AG04450 (cell line): ENCODE measurements around the gene ZNF652. TPM values are rescaled to one million over a fixed set of nuclear protein-coding genes. Genes with fewer than 3 reads are reported as not detected.

Experiments used
- CTCF ChIA-PET: fragments of 300-600, 350-600 bp; formaldehyde crosslinking; extraction: SDS; loops from one replicate; lab custom pipeline; 2022; ENCODE audit warnings: antibody characterized with exemption, inconsistent platforms; lab: Charles Lee
- POLR2A ChIA-PET: fragments of 350-600 bp; formaldehyde crosslinking; extraction: SDS; loops from one replicate; lab custom pipeline; 2021; ENCODE audit warnings: antibody characterized with exemption, inconsistent platforms; lab: Yijun Ruan, JAX
- DNase-seq: peaks from one replicate; pipeline ENCODE4 v3.0.0-alpha.2; 2011; ENCODE audit warnings: low read depth, low spot score
- H3K27ac ChIP-seq: one replicate; pipeline ENCODE4 v1.5.1; 2012; ENCODE audit warnings: low read depth, low read length, control low read depth
- H3K27me3 ChIP-seq: one replicate; pipeline ENCODE4 v1.6.0; 2012; ENCODE audit warnings: low read length; ENCODE audit not compliant: control insufficient read depth, insufficient read depth
- H3K4me3 ChIP-seq: 2 replicates; pipeline ENCODE4 v1.5.1; 2011; ENCODE audit warnings: mild to moderate bottlenecking, low read depth, low read length, control low read depth
- H3K9me3 ChIP-seq: 2 replicates; pipeline ENCODE4 v1.5.1; 2012; ENCODE audit warnings: low read length; ENCODE audit not compliant: control insufficient read depth, insufficient read depth
- CTCF ChIP-seq: IDR thresholded peaks from 2 replicates; pipeline ENCODE4 v1.5.1; 2011; ENCODE audit warnings: low read depth, low read length, control low read depth, inconsistent platforms
- polyA plus RNA-seq: library from polyadenylated mRNA; depleted of rRNA; stranded (reverse); fragments of >200 nt; gene quantifications from 2 replicates; pipeline ENCODE4 v1.2.3, GENCODE V29; 2011

The ZNF652 gene
- polyA plus RNA-seq, 1 experiment = 9.0 TPM

- TF ChIP-seq CTCF = no peak
- ChIA-PET POLR2A (no interaction called here), CTCF (no interaction called here)
- Histone ChIP-seq H3K4me3 (no peak overlapping the region), H3K9me3 (no peaks in the 10 kb centered on the region), H3K27ac (no peak overlapping the region), H3K27me3 (no peaks in the 10 kb centered on the region)
- no peak for DNase-seq
Observed at GRCh38 chr17:49401971-49402611, 40.0 kb upstream of the ZNF652 start.

- no peaks in the 10 kb centered on the region for H3K27me3 ChIP-seq
- ChIA-PET CTCF (interaction anchor here (3.9 to 6.9 kb wide), 2 partner anchors 83 to 156 kb away, joined by 16 to 109 read pairs; no protein-coding TSS in a partner anchor), POLR2A (no interaction called here)
- no peaks in the 10 kb centered on the region for H3K9me3 ChIP-seq
- no peak overlapping the region for H3K4me3 ChIP-seq
- no peak overlapping the region for H3K27ac ChIP-seq
- no peak for DNase-seq
- TF ChIP-seq CTCF = no peak
Observed at GRCh38 chr17:49399995-49400394, 37.9 kb upstream of the ZNF652 start.

GRCh38 chr17:49397586-49397985 is 35.5 kb upstream of the ZNF652 start:
- Histone ChIP-seq H3K9me3 (no peaks in the 10 kb centered on the region), H3K27me3 (no peaks in the 10 kb centered on the region), H3K27ac (no peak overlapping the region), H3K4me3 (no peak overlapping the region)
- TF ChIP-seq CTCF = no peak
- CTCF ChIA-PET = interaction anchor here (0.9 to 6.9 kb wide), 5 partner anchors 10 to 159 kb away, joined by 3 to 109 read pairs (median 4); no protein-coding TSS in a partner anchor
- no peak for DNase-seq
- POLR2A ChIA-PET = no interaction called here

- CTCF ChIA-PET = interaction anchor here (0.9 to 6.9 kb wide), 3 partner anchors 25 to 83 kb away, joined by 3 to 109 read pairs (median 6); no protein-coding TSS in a partner anchor
- Histone ChIP-seq H3K27ac (no peak overlapping the region), H3K4me3 (no peak overlapping the region), H3K27me3 (no peaks in the 10 kb centered on the region), H3K9me3 (no peaks in the 10 kb centered on the region)
- TF ChIP-seq CTCF = no peak
- POLR2A ChIA-PET = no interaction called here
- DNase-seq = no peak
Observed at GRCh38 chr17:49393491-49394255, 31.6 kb upstream of the ZNF652 start.
